ENCODE results near the gene HSD17B11. TPM values are rescaled to one million over a fixed set of nuclear protein-coding genes. Genes with fewer than 3 reads are reported as not detected.

The HSD17B11 gene
- total RNA-seq, 1 donor from 2014 or later: 12.9 TPM

DNA sequence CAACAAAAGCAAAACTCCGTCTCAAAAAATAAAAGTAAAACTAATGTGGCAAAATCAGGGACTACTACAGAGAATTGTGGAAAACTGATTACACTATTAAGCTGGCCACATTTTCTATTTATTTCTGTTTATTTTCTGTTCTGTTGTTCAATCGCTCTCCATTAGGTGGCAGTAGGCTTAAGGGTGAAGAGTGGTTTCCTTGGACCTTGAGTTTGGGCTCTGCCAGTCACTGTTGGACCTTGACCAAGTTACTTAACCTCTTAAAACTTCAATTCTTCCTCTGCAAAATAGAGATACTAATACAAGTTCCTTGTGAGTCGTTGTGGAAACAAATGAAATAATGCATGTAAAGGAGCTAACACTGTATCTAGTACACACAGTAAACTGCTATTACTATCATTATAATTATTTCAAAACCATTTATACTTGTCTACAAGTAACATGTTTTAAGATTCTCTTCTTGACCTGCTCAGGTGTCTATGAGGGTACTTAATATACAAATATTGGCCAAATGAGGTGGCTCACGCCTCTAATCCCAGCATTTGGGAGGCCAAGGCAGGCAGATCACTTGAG, 15.2 kb downstream of the HSD17B11 start:
- H3K36me3 ChIP-seq (ENCODE audit: control insufficient read depth, insufficient read depth, low read length): no peaks in the 10 kb centered on the region
- TF ChIP-seq CTCF (IDR thresholded peaks at IDR 0.05; ENCODE audit: insufficient read depth, low read length, poor library complexity, severe bottlenecking): peak; percentile 60
- no peaks in the 10 kb centered on the region for H3K27me3 ChIP-seq (ENCODE audit: control insufficient read depth, insufficient read depth, low read length)
- H3K4me3 ChIP-seq (ENCODE audit: low read depth, low read length): no peak overlapping the region
- peak; percentile 25 for DNase-seq (ENCODE audit: low read depth)

DNA sequence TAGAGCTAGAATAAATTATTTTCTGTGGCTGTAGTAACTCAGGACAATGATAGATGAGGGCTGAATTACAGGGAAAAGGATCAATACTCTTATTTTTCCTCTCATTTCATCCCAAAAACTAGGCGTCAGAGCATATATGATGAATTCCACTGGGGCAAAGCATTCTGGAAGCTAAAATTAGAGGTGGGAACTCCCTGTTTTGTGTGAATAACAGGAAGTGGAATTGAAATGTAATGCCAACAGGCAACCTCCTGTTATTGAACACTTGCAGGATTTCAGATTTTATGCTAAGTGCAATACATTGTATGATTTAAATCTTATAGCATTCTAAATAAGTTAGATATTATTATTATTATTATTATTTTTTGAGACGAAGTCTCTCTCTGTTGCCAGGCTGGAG, 20.9 kb downstream of the HSD17B11 start:
- TF ChIP-seq CTCF (IDR thresholded peaks at IDR 0.05; ENCODE audit: insufficient read depth, low read length, poor library complexity, severe bottlenecking): no peak

GRCh38 chr4:87366521-87367162, 24.3 kb downstream of the HSD17B11 start:
- DNase-seq (ENCODE audit: low read depth): no peak
- no peaks in the 10 kb centered on the region for H3K36me3 ChIP-seq (ENCODE audit: control insufficient read depth, insufficient read depth, low read length)
- no peaks in the 10 kb centered on the region for H3K27me3 ChIP-seq (ENCODE audit: control insufficient read depth, insufficient read depth, low read length)
- TF ChIP-seq CTCF (IDR thresholded peaks at IDR 0.05; ENCODE audit: insufficient read depth, low read length, poor library complexity, severe bottlenecking): no peak
- no peak overlapping the region for H3K4me3 ChIP-seq (ENCODE audit: low read depth, low read length)

More for the DNA sequence above, 20.9 kb downstream of the HSD17B11 start:
- no peak overlapping the region for H3K4me3 ChIP-seq (ENCODE audit: low read depth, low read length)
- H3K27me3 ChIP-seq (ENCODE audit: control insufficient read depth, insufficient read depth, low read length): no peaks in the 10 kb centered on the region
- H3K36me3 ChIP-seq (ENCODE audit: control insufficient read depth, insufficient read depth, low read length): no peaks in the 10 kb centered on the region
- no peak for DNase-seq (ENCODE audit: low read depth)

DNA sequence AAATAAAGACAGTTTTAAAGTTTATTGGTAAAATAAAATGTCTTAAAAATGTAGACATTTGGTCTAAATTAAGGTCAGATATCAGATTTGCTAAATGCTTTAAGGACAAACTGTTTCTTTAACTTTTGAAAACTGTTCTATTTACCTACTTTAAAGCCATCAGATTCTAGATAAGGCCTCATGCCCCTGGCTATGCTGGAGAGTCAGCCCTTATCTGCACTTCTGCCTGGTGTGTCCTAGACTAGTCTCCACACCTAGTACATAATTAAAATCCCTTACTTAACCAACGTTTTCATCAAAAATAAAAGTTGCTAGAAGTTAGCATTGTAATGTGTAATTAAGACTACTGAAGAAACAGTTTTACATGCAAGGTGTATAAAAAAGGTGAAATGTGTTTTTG, 25.6 kb downstream of the HSD17B11 start:
- no peaks in the 10 kb centered on the region for H3K27me3 ChIP-seq (ENCODE audit: control insufficient read depth, insufficient read depth, low read length)
- H3K4me3 ChIP-seq (ENCODE audit: low read depth, low read length): no peak overlapping the region
- DNase-seq (ENCODE audit: low read depth): no peak
- H3K36me3 ChIP-seq (ENCODE audit: control insufficient read depth, insufficient read depth, low read length): no peaks in the 10 kb centered on the region
- TF ChIP-seq CTCF (IDR thresholded peaks at IDR 0.05; ENCODE audit: insufficient read depth, low read length, poor library complexity, severe bottlenecking): no peak

GRCh38 chr4:87363552-87363951, 27.4 kb downstream of the HSD17B11 start:
- no peaks in the 10 kb centered on the region for H3K27me3 ChIP-seq (ENCODE audit: control insufficient read depth, insufficient read depth, low read length)
- no peak for TF ChIP-seq CTCF (IDR thresholded peaks at IDR 0.05; ENCODE audit: insufficient read depth, low read length, poor library complexity, severe bottlenecking)
- no peak overlapping the region for H3K4me3 ChIP-seq (ENCODE audit: low read depth, low read length)
- DNase-seq (ENCODE audit: low read depth): no peak
- no peaks in the 10 kb centered on the region for H3K36me3 ChIP-seq (ENCODE audit: control insufficient read depth, insufficient read depth, low read length)
